Measurements from ENCODE around the gene CACFD1. TPM values are rescaled to one million over a fixed set of nuclear protein-coding genes. Genes with fewer than 3 reads are reported as not detected.
A peak's percentile ranks its signal among the peaks of the same experiment; 100 is the strongest.

Gene CACFD1
- total and polyA plus RNA-seq, 9 of the 15 experiments (the other 6 are each of a cell fraction or from before 2014, with no cell fraction given) = 0.11 to 1.4 (median 1.1) TPM; not detected in 2

GRCh38 chr9:133417541-133418461 is 42.0 kb upstream of the CACFD1 start, which contains the start of gene REXO4 (continued):
- TF ChIP-seq PREB (CRISPR knock-in tag; IDR thresholded peaks at IDR 0.05) = peak; percentile 65; the same call in 1 of the 2 replicates
- TF ChIP-seq RBFOX2 (IDR thresholded peaks at IDR 0.05; ENCODE audit: low read depth, low read length) = peak; percentile 95
- TF ChIP-seq ZFX (CRISPR knock-in tag; IDR thresholded peaks at IDR 0.05) = peak; percentile 83
- TF ChIP-seq ARNT (IDR thresholded peaks at IDR 0.05) = peak; percentile 23 to 76; a peak in 1 of 4 replicates
- TF ChIP-seq SRSF3 (IDR thresholded peaks at IDR 0.05; ENCODE audit: insufficient read depth, low read length) = no peak
- TF ChIP-seq HMG20A (CRISPR knock-in tag; conservative IDR thresholded peaks at IDR 0.05) = no peak
- TF ChIP-seq NELFE (IDR thresholded peaks at IDR 0.05; ENCODE audit: insufficient read depth, insufficient read length) = no peak
- TF ChIP-seq CEBPB (tag; IDR thresholded peaks at IDR 0.05) = no peak
- TF ChIP-seq BHLHE40 (IDR thresholded peaks at IDR 0.05; ENCODE audit: low read length) = peak; percentile 99
- TF ChIP-seq SAFB2 (IDR thresholded peaks at IDR 0.05; ENCODE audit: borderline replicate concordance, low read depth, low read length, severe bottlenecking) = no peak
- peak; percentile 77 to 87; a peak in 2 of 4 replicates for TF ChIP-seq SIN3A (IDR thresholded peaks at IDR 0.05; ENCODE audit: borderline replicate concordance in 2 of 2, control insufficient read depth in 1 of 2, low read depth in 2 of 2, low read length in 2 of 2)
- peak in 1 of 2 experiments; percentile 84 for TF ChIP-seq AFF1 (IDR thresholded peaks at IDR 0.05; ENCODE audit: low read depth in 1 of 2, partially characterized antibody in 2 of 2)
- TF ChIP-seq KAT7 (CRISPR knock-in tag; IDR thresholded peaks at IDR 0.05; ENCODE audit: borderline replicate concordance) = peak; percentile 39; the same call in 1 of the 2 replicates
- peak; percentile 100 for TF ChIP-seq ZEB2 (IDR thresholded peaks at IDR 0.05)
- peak; percentile 96 for TF ChIP-seq CXXC5 (CRISPR knock-in tag; IDR thresholded peaks at IDR 0.05)
- peak; percentile 46; the same call in 1 of the 2 replicates for TF ChIP-seq ZSCAN29 (IDR thresholded peaks at IDR 0.05)
- peak; percentile 80 for TF ChIP-seq NCOR1 (IDR thresholded peaks at IDR 0.05)
- peak; percentile 70 for TF ChIP-seq KDM5B (IDR thresholded peaks at IDR 0.05; ENCODE audit: insufficient replicate concordance, low read depth, low read length)
- 0 out of 2 replicates have a peak, but pooled peaks have one; percentile 42 for TF ChIP-seq MEF2D (tag; conservative IDR thresholded peaks at IDR 0.05; ENCODE audit: low read depth)
- TF ChIP-seq LCOR (CRISPR knock-in tag; IDR thresholded peaks at IDR 0.05) = peak; percentile 95
- peak; percentile 69; the same call in 1 of the 2 replicates for TF ChIP-seq GATAD2B (IDR thresholded peaks at IDR 0.05; ENCODE audit: borderline replicate concordance)
- TF ChIP-seq SAP30 (IDR thresholded peaks at IDR 0.05; ENCODE audit: borderline replicate concordance, insufficient read depth, low read depth, low read length, poor library complexity, severe bottlenecking) = peak; percentile 78
